ENCODE measurements around the gene KCNMA1. TPM values are rescaled to one million over a fixed set of nuclear protein-coding genes. Genes with fewer than 3 reads are reported as not detected.

KCNMA1 gene
- total RNA-seq, 1 donor from 2014 or later: 95.5 TPM

DNA sequence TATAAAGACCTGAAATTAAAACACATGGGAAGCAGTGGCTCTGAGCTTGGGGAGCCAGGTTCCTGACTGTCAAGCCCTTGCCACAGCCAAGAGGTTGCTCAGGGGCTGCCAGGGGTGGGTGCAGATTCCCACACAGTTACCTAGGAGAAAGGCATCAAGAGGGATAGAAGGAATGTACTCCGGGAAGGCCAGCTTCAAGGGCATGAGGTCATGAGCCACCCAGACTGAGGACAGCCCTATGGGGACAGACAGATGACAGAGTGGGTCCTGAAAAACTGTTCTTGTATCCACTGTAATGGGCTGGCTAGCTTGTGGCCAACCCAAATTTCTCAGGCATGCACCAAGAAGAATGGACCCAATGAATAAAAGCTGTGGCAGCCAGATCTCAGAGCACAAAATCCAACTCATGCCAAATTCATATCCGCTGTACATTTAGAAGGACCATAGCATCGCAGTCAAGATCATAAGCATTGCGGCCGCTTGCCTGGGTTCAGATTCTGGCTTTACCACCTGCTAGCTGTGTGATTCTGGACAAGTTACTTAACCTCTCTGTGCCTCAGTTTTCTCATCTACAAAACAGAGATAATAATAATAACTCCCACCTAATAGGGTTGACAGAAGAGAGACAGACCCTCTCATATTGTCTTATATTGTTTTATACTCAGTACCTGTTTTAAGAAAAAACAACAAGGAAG is 44.9 kb upstream of the KCNMA1 start:
- Mint-ChIP-seq H3K27ac (ENCODE audit: unreplicated experiment) (no peak overlapping the region), H3K9me3 (ENCODE audit: unreplicated experiment) (no peaks in the 10 kb centered on the region), H3K27me3 (ENCODE audit: unreplicated experiment) (peaks cover 8% of the 10 kb centered on the region), H3K4me3 (ENCODE audit: unreplicated experiment) (no peak overlapping the region), H3K4me1 (ENCODE audit: unreplicated experiment) (no peaks in the 10 kb centered on the region), H3K36me3 (ENCODE audit: unreplicated experiment) (no peaks in the 10 kb centered on the region)
- peak; percentile 36 for DNase-seq (ENCODE audit: extremely low spot score, unreplicated experiment)
- TF ChIP-seq, protein P1, sequence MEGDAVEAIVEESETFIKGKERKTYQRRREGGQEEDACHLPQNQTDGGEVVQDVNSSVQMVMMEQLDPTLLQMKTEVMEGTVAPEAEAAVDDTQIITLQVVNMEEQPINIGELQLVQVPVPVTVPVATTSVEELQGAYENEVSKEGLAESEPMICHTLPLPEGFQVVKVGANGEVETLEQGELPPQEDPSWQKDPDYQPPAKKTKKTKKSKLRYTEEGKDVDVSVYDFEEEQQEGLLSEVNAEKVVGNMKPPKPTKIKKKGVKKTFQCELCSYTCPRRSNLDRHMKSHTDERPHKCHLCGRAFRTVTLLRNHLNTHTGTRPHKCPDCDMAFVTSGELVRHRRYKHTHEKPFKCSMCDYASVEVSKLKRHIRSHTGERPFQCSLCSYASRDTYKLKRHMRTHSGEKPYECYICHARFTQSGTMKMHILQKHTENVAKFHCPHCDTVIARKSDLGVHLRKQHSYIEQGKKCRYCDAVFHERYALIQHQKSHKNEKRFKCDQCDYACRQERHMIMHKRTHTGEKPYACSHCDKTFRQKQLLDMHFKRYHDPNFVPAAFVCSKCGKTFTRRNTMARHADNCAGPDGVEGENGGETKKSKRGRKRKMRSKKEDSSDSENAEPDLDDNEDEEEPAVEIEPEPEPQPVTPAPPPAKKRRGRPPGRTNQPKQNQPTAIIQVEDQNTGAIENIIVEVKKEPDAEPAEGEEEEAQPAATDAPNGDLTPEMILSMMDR (IDR thresholded peaks at IDR 0.05): no peak

DNA sequence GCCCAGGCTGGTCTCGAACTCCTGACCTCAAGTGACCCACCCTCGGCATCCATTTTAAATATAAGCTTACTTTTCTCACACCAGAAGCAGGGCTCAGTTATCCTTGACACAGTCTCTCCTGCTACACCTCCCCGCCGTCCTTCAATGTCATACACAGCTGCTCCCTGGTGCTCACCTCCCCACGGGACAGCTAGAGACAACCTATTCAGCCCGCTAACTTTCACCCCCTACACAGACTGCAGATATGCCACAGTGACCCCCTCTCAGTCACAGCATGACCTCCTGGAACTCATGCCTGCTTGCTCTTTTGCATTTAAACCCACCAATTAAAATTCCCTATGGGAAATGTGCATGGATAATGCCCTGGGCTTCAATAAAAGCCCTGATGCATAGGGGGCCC is 44.2 kb upstream of the KCNMA1 start:
- Mint-ChIP-seq H3K4me1 (ENCODE audit: unreplicated experiment) (no peaks in the 10 kb centered on the region), H3K9me3 (ENCODE audit: unreplicated experiment) (no peaks in the 10 kb centered on the region), H3K27me3 (ENCODE audit: unreplicated experiment) (peaks cover 8% of the 10 kb centered on the region), H3K4me3 (ENCODE audit: unreplicated experiment) (no peak overlapping the region), H3K27ac (ENCODE audit: unreplicated experiment) (no peak overlapping the region), H3K36me3 (ENCODE audit: unreplicated experiment) (no peaks in the 10 kb centered on the region)
- peak; percentile 57 for DNase-seq (ENCODE audit: extremely low spot score, unreplicated experiment)
- TF ChIP-seq, protein P1 (IDR thresholded peaks at IDR 0.05): no peak

DNA sequence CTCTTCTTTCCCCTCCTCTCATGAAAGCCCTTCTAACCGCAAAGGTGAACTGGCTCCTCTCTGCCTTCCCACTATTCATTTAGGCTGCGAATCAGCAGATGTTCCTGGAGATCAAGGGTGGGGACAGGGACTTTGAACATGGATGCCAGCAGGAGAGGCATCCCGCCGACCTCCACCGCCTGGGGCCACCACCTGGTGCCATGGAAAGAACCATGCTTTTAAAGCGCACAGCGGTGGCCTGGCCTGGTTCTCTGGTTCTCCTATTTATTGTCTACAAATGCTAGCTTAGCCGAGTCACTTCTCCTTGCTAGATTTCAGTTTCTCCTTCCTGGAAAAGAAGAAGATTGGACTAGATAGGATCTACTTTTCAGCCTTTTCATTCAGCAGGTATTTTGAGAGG is 43.2 kb upstream of the KCNMA1 start:
- Mint-ChIP-seq H3K27me3 (ENCODE audit: unreplicated experiment) (peaks cover 8% of the 10 kb centered on the region), H3K36me3 (ENCODE audit: unreplicated experiment) (no peaks in the 10 kb centered on the region), H3K4me1 (ENCODE audit: unreplicated experiment) (no peaks in the 10 kb centered on the region), H3K4me3 (ENCODE audit: unreplicated experiment) (no peak overlapping the region), H3K27ac (ENCODE audit: unreplicated experiment) (no peak overlapping the region), H3K9me3 (ENCODE audit: unreplicated experiment) (no peaks in the 10 kb centered on the region)
- TF ChIP-seq, protein P1 (IDR thresholded peaks at IDR 0.05): no peak
- peak; percentile 57 for DNase-seq (ENCODE audit: extremely low spot score, unreplicated experiment)

DNA sequence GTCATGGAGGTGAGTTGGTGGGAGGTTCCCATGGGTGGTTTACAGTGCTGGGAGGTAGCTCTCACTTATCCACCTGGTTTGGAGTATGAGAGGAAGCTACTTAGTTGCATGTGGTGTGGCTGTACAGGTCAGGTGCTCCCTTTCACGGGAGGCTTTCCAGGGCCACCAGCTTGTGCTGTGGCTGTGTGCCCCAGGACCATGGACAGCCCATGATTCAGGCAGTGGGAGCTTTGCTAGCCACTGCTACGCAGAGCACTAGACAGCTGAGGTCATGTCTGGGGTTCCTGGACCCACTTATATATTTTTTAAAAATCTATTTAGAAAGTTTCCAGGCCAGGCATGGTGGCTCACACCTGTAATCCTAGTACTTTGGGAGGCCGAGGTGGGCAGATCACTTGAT is 42.5 kb upstream of the KCNMA1 start:
- no peaks in the 10 kb centered on the region for H3K4me1 Mint-ChIP-seq (ENCODE audit: unreplicated experiment)
- H3K27ac Mint-ChIP-seq (ENCODE audit: unreplicated experiment): no peak overlapping the region
- TF ChIP-seq, protein P1 (IDR thresholded peaks at IDR 0.05): no peak
- no peaks in the 10 kb centered on the region for H3K36me3 Mint-ChIP-seq (ENCODE audit: unreplicated experiment)
- H3K27me3 Mint-ChIP-seq (ENCODE audit: unreplicated experiment): peaks cover 8% of the 10 kb centered on the region
- H3K9me3 Mint-ChIP-seq (ENCODE audit: unreplicated experiment): no peaks in the 10 kb centered on the region
- no peak overlapping the region for H3K4me3 Mint-ChIP-seq (ENCODE audit: unreplicated experiment)
- DNase-seq (ENCODE audit: extremely low spot score, unreplicated experiment): peak; percentile 56

DNA sequence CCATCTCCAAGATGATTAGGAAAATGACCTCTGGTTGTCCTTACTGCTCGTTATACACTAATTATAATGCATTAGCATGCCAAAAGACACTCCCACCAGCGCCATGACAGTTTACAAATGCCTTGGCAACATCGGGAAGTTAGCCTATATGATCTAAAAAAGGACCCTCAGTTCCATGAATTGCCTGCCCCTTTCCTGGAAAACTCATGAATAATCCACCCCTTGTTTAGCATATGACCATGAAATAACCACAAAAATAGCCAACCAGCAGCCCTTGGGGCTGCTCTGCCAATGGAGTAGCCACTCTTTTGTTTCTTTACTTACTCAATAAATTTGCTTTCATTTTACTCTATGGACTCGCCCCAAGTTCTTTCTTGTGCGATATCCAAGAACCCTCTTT is 41.6 kb upstream of the KCNMA1 start:
- Mint-ChIP-seq H3K4me3 (ENCODE audit: unreplicated experiment) (no peak overlapping the region), H3K27ac (ENCODE audit: unreplicated experiment) (no peak overlapping the region), H3K36me3 (ENCODE audit: unreplicated experiment) (no peaks in the 10 kb centered on the region), H3K27me3 (ENCODE audit: unreplicated experiment) (peaks cover 5% of the 10 kb centered on the region), H3K9me3 (ENCODE audit: unreplicated experiment) (no peaks in the 10 kb centered on the region), H3K4me1 (ENCODE audit: unreplicated experiment) (no peaks in the 10 kb centered on the region)
- DNase-seq (ENCODE audit: extremely low spot score, unreplicated experiment): peak; percentile 8
- TF ChIP-seq, protein P1 (IDR thresholded peaks at IDR 0.05): no peak

Measured in osteocyte (in vitro differentiated cells).